HEK293 (cell line): ENCODE data around the gene KCNE3.

ENCODE experiments used
- CTCF ChIA-PET: fragments of 350-600 bp; formaldehyde crosslinking; extraction: SDS; loops from one replicate; lab custom pipeline; 2021; ENCODE audit warnings: antibody characterized with exemption; lab: Yijun Ruan, JAX
- POLR2A ChIA-PET: fragments of 300-600 bp; formaldehyde crosslinking; extraction: SDS; loops from one replicate; lab custom pipeline; 2020; ENCODE audit warnings: antibody characterized with exemption, inconsistent platforms; lab: Yijun Ruan, JAX
- H3K27ac ChIP-seq: fragments of 200-500 bp; sonication (Bioruptor generic); 2 replicates; pipeline ENCODE4 v1.5.1; 2014; ENCODE audit warnings: low read depth, low read length, control low read depth, inconsistent platforms; ENCODE audit errors: extremely low read depth
- H3K36me3 ChIP-seq, 2 experiments: fragments of 200-500 bp in 1 of 2; sonication (Bioruptor generic) in 1 of 2; 1 replicate in 1 of 2; 2 replicates in 1 of 2; pipeline ENCODE4 v1.5.1; 2014 to 2017; ENCODE audit warnings: inconsistent platforms in 2 of 2, low read length in 2 of 2; ENCODE audit not compliant: control insufficient read depth in 2 of 2, insufficient read depth in 1 of 2
- H3K4me1 ChIP-seq: fragments of 200-500 bp; sonication (Bioruptor generic); 2 replicates; pipeline ENCODE4 v1.5.1; 2014; ENCODE audit warnings: mild to moderate bottlenecking, low read length, inconsistent platforms; ENCODE audit not compliant: control insufficient read depth, insufficient read depth
- H3K4me3 ChIP-seq: 2 replicates; pipeline ENCODE4 v1.5.1; 2011; ENCODE audit warnings: low read depth, mild to moderate bottlenecking, control low read depth, low read length, moderate library complexity
- H3K9me3 ChIP-seq: fragments of 200-500 bp; sonication (Bioruptor generic); 2 replicates; pipeline ENCODE4 v1.5.1; 2014; ENCODE audit warnings: low read depth, low read length, inconsistent platforms; ENCODE audit not compliant: control insufficient read depth, insufficient read depth
- ATF2 ChIP-seq: fragments of 450-650 bp; formaldehyde crosslinking; IDR thresholded peaks from 2 replicates; pipeline ENCODE4 v1.5.1; 2016; ENCODE audit warnings: missing biosample characterization, missing genetic modification characterization, low read depth
- FEZF1 ChIP-seq: fragments of 450-650 bp; formaldehyde crosslinking; IDR thresholded peaks from 2 replicates; pipeline ENCODE4 v1.5.1; 2016; ENCODE audit warnings: missing biosample characterization, missing genetic modification characterization
- GLIS1 ChIP-seq: fragments of 450-650 bp; formaldehyde crosslinking; IDR thresholded peaks from 2 replicates; pipeline ENCODE4 v1.5.1; 2016; ENCODE audit warnings: missing biosample characterization, missing genetic modification characterization
- HOXA7 ChIP-seq: sonication (generic); formaldehyde crosslinking; IDR thresholded peaks from 2 replicates; pipeline ENCODE4 v1.8.1; 2022; ENCODE audit warnings: missing genetic modification reagents, borderline replicate concordance
- INSM2 ChIP-seq: fragments of 450-650 bp; formaldehyde crosslinking; IDR thresholded peaks from 2 replicates; pipeline ENCODE4 v1.5.1; 2016; ENCODE audit warnings: missing biosample characterization, missing genetic modification characterization
- KLF9 ChIP-seq: fragments of 450-650 bp; formaldehyde crosslinking; IDR thresholded peaks from 2 replicates; pipeline ENCODE4 v1.5.1; 2016; ENCODE audit warnings: missing biosample characterization, missing genetic modification characterization, low read depth
- SCRT1 ChIP-seq: fragments of 450-650 bp; formaldehyde crosslinking; IDR thresholded peaks from 2 replicates; pipeline ENCODE4 v1.5.1; 2016; ENCODE audit warnings: missing biosample characterization, missing genetic modification characterization, borderline replicate concordance
- YY2 ChIP-seq: fragments of 450-650 bp; formaldehyde crosslinking; IDR thresholded peaks from 2 replicates; pipeline ENCODE4 v1.5.1; 2016; ENCODE audit warnings: missing biosample characterization, missing genetic modification characterization
- ZBTB26 ChIP-seq: fragments of 450-650 bp; formaldehyde crosslinking; optimal IDR thresholded peaks from 2 replicates; pipeline ENCODE3; 2016; ENCODE audit warnings: missing biosample characterization, mild to moderate bottlenecking, missing genetic modification characterization
- ZBTB48 ChIP-seq: fragments of 450-650 bp; formaldehyde crosslinking; IDR thresholded peaks from 2 replicates; pipeline ENCODE4 v1.5.1; 2016; ENCODE audit warnings: missing biosample characterization, missing genetic modification characterization
- ZFP69B ChIP-seq: fragments of 450-650 bp; formaldehyde crosslinking; IDR thresholded peaks from 2 replicates; pipeline ENCODE4 v1.5.1; 2016; ENCODE audit warnings: missing biosample characterization, missing genetic modification characterization
- ZNF112 ChIP-seq: fragments of 450-650 bp; formaldehyde crosslinking; IDR thresholded peaks from 2 replicates; pipeline ENCODE4 v1.5.0; 2017; ENCODE audit warnings: missing biosample characterization, missing genetic modification characterization
- ZNF18 ChIP-seq: fragments of 450-650 bp; formaldehyde crosslinking; IDR thresholded peaks from 2 replicates; pipeline ENCODE4 v1.5.1; 2016; ENCODE audit warnings: missing biosample characterization, missing genetic modification characterization
- ZNF354C ChIP-seq: fragments of 450-650 bp; formaldehyde crosslinking; IDR thresholded peaks from 2 replicates; pipeline ENCODE4 v1.5.1; 2016; ENCODE audit warnings: missing biosample characterization, missing genetic modification characterization, low read depth, borderline replicate concordance
- ZNF366 ChIP-seq: fragments of 450-650 bp; formaldehyde crosslinking; conservative IDR thresholded peaks from 2 replicates; pipeline ENCODE4 v1.5.1; 2016; ENCODE audit warnings: missing biosample characterization, missing genetic modification characterization
- ZNF624 ChIP-seq: fragments of 450-650 bp; formaldehyde crosslinking; IDR thresholded peaks from 2 replicates; pipeline ENCODE4 v1.5.1; 2017; ENCODE audit warnings: missing biosample characterization, missing genetic modification characterization
- ZNF629 ChIP-seq: fragments of 450-650 bp; formaldehyde crosslinking; IDR thresholded peaks from 2 replicates; pipeline ENCODE4 v1.5.1; 2017; ENCODE audit warnings: missing biosample characterization, missing genetic modification characterization
- ZNF639 ChIP-seq: fragments of 450-650 bp; formaldehyde crosslinking; IDR thresholded peaks from 2 replicates; pipeline ENCODE4 v1.5.1; 2016; ENCODE audit warnings: missing biosample characterization, missing genetic modification characterization
- ZNF645 ChIP-seq: fragments of 450-650 bp; formaldehyde crosslinking; IDR thresholded peaks from 2 replicates; pipeline ENCODE4; 2016; ENCODE audit warnings: missing biosample characterization, missing genetic modification characterization
- ZNF677 ChIP-seq: fragments of 450-650 bp; IDR thresholded peaks from 2 replicates; pipeline ENCODE4 v1.5.0; 2018; ENCODE audit warnings: missing biosample characterization, mild to moderate bottlenecking, missing genetic modification characterization, moderate library complexity
- ZNF701 ChIP-seq: fragments of 450-650 bp; formaldehyde crosslinking; IDR thresholded peaks from 2 replicates; pipeline ENCODE4 v1.5.1; 2016; ENCODE audit warnings: missing biosample characterization, missing genetic modification characterization
- ZNF707 ChIP-seq: fragments of 450-650 bp; formaldehyde crosslinking; IDR thresholded peaks from 2 replicates; pipeline ENCODE4 v1.5.1; 2016; ENCODE audit warnings: missing biosample characterization, missing genetic modification characterization
- ZSCAN18 ChIP-seq: fragments of 450-650 bp; formaldehyde crosslinking; IDR thresholded peaks from 2 replicates; pipeline ENCODE4 v1.5.1; 2016; ENCODE audit warnings: missing biosample characterization, missing genetic modification characterization

KCNE3 gene

GRCh38 chr11:74443071-74443864 is 24.1 kb downstream of the KCNE3 start (continued):
- TF ChIP-seq ZNF645 (tag by site-specific recombination) (no peak), ZNF629 (no peak), ZNF701 (tag by site-specific recombination) (no peak), ZBTB48 (tag by site-specific recombination) (0 out of 2 replicates have a peak, but pooled peaks have one; percentile 31), ATF2 (tag by site-specific recombination) (no peak), ZNF18 (tag by site-specific recombination) (no peak), YY2 (tag by site-specific recombination) (no peak), ZNF366 (no peak), ZNF639 (tag by site-specific recombination) (no peak), SCRT1 (tag by site-specific recombination) (peak; percentile 57; the same call in 1 of the 2 replicates), HOXA7 (CRISPR knock-in tag) (no peak), ZNF624 (tag by site-specific recombination) (no peak), ZBTB26 (tag by site-specific recombination) (no peak), KLF9 (tag by site-specific recombination) (no peak), GLIS1 (tag by site-specific recombination) (peak; percentile 86)
- TF ChIP-seq, all 188 proteins: peak for 13

- Histone ChIP-seq H3K4me3 (no peak overlapping the region), H3K27ac (peak overlapping the region; percentile 59), H3K9me3 (no peaks in the 10 kb centered on the region), H3K36me3 (no peaks in the 10 kb centered on the region), H3K4me1 (peaks cover 3% of the 10 kb centered on the region; the same call in 1 of the 2 replicates)
- CTCF ChIA-PET: interaction anchor here (0.8 to 13.1 kb wide), 6 partner anchors 42 to 186 kb away, joined by 3 to 221 read pairs (median 4); no protein-coding TSS in a partner anchor
- POLR2A ChIA-PET: interaction anchor here (0.5 kb wide), 1 partner anchor 44 kb away, joined by 3 read pairs; no protein-coding TSS in a partner anchor
- no peak for TF ChIP-seq ZSCAN18 (tag by site-specific recombination)
- TF ChIP-seq FEZF1 (tag by site-specific recombination): no peak
- TF ChIP-seq ZNF366: no peak
- no peak for TF ChIP-seq ZNF677 (tag by site-specific recombination)
- TF ChIP-seq INSM2 (tag by site-specific recombination): peak; percentile 25; the same call in 1 of the 2 replicates
- no peak for TF ChIP-seq ZNF707
- TF ChIP-seq ZNF354C (tag by site-specific recombination): no peak
- 0 out of 2 replicates have a peak, but pooled peaks have one; percentile 16 for TF ChIP-seq ZFP69B (tag by site-specific recombination)
- TF ChIP-seq ZNF112 (tag by site-specific recombination): no peak
Measured at GRCh38 chr11:74442636-74443035, 24.7 kb downstream of the KCNE3 start.
